HG02852 (cell line): ENCODE measurements around the gene CSNK2B.

Experiments used
- ATAC-seq: cut with Tn5 transposase; IDR thresholded peaks from one replicate; pipeline ENCODE4 v1.9.1; 2021; ENCODE audit warnings: mild to moderate bottlenecking, moderate library complexity; ENCODE audit not compliant: unreplicated experiment

CSNK2B gene

GRCh38 chr6:31665501-31666336 lies at the start of gene CSNK2B:
Gene CSNK2B, plus strand, starts transcription at chr6:31666080. Its CDS starts 752 bp downstream, at chr6:31666832.
- ATAC-seq = peak; percentile 78

GRCh38 chr6:31617010-31617409 lies 48.9 kb upstream of the CSNK2B start:
- no peak for ATAC-seq

- ATAC-seq = peak; percentile 74
These were observed 45.9 kb upstream of the CSNK2B start for GRCh38 chr6:31619805-31620585.

GRCh38 chr6:31620586-31621319 lies 45.1 kb upstream of the CSNK2B start, which contains the start of gene PRRC2A:
Gene PRRC2A, plus strand, starts transcription at chr6:31620715. Its CDS starts 2,075 bp downstream, at chr6:31622790.
- ATAC-seq = peak; percentile 49

- no peak for ATAC-seq
These were observed 44.5 kb upstream of the CSNK2B start for GRCh38 chr6:31621320-31621939.

- ATAC-seq = no peak
These were observed 43.9 kb upstream of the CSNK2B start for GRCh38 chr6:31621991-31622390.

GRCh38 chr6:31622684-31623091 lies 43.2 kb upstream of the CSNK2B start:
- ATAC-seq = no peak

GRCh38 chr6:31624070-31624469 lies 41.8 kb upstream of the CSNK2B start:
- no peak for ATAC-seq

GRCh38 chr6:31626952-31627351 lies 38.9 kb upstream of the CSNK2B start:
- ATAC-seq = no peak

- ATAC-seq = no peak
These were observed 38.1 kb upstream of the CSNK2B start for GRCh38 chr6:31627690-31628287.

- no peak for ATAC-seq
These were observed 36.9 kb upstream of the CSNK2B start for GRCh38 chr6:31629014-31629413.

GRCh38 chr6:31630177-31630934 lies 35.5 kb upstream of the CSNK2B start:
- ATAC-seq = no peak

GRCh38 chr6:31631209-31631608 lies 34.7 kb upstream of the CSNK2B start:
- no peak for ATAC-seq

GRCh38 chr6:31631681-31632278 lies 34.1 kb upstream of the CSNK2B start:
- ATAC-seq = no peak

- no peak for ATAC-seq
These were observed 33.5 kb upstream of the CSNK2B start for GRCh38 chr6:31632279-31632946.

- ATAC-seq = no peak
These were observed 32.4 kb upstream of the CSNK2B start for GRCh38 chr6:31633447-31633846.

- ATAC-seq = no peak
These were observed 31.7 kb upstream of the CSNK2B start for GRCh38 chr6:31634131-31634530.

GRCh38 chr6:31634969-31635575 lies 30.8 kb upstream of the CSNK2B start:
- ATAC-seq = no peak
